HG02981 (cell line): ENCODE data around the gene IRX2.

Experiments
- ATAC-seq: cut with Tn5 transposase; IDR thresholded peaks from one replicate; pipeline ENCODE4 v1.9.1; 2021; ENCODE audit warnings: mild to moderate bottlenecking, moderate library complexity; ENCODE audit not compliant: unreplicated experiment

Gene IRX2

DNA sequence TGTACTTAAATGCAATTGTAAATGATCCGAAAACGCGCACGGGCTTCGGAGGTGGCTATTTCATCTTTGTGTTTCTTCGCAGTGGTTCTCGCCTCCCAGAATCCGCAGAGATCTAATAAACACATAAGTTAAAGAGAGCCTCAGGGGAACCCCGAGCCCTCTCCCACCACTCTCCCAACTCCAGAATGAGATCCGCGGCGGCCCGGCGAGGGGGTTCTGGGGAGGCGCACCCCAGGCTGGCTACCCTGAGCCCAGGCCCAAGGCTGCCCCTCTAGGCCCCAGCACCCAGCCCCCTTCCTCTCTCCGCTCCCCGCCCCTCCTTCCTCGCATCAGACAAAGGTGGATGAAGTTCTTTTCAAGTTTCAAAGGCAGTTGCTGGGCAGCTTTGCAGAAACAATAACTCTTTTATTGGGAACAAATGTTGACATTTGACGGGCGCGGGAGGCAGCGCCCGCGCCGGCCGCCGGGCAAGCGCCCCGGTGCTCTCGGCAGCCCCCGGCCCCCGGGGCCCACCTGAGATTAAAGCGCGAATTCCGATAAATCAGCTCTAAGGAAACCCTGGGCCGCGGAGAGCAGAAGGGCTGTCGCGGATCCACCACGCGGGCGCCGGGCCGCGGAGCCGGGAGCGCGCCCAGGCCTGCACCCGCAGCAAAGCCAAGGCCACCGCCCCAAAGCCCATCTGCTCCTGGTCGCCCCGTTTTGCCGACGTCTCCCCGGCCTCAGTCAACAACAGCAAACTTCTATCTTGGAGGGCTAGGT, 8.4 kb downstream of the IRX2 start:
- ATAC-seq, result no peak

- ATAC-seq, result no peak
Measured at GRCh38 chr5:2741956-2742355, 9.5 kb downstream of the IRX2 start.

DNA sequence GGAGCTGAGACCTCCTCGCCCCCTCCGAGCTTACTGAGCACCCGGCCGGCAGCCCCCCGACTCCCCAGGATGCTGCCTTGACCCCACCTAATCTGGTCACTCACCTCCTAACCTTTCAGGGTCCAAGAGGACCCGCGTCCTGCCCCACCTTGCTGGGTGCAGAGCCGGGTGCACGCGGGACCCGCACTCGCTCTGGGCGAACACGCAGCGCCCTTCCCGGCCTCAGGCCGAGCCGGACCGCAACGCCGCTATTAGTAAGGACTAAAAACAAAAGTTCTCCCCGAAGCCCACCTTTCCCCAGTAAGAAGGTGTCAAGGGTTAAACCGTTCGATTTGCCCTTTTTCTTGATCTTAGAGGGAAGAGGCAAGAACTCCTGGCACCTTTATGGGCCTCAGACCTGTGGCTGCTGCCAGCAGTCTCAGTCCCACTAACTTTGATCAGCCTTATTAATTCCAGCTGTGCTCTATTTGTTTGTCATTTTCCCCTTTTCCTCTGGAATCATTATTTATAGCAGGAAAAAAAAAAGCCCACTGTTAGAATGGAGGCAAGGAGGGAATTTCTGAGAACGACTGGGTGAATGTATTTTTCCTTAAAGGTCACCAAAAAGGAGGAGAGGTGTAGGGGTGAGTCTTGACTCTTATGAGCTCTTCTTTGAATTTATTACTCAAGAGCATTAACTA, 10.5 kb downstream of the IRX2 start:
- no peak for ATAC-seq

DNA sequence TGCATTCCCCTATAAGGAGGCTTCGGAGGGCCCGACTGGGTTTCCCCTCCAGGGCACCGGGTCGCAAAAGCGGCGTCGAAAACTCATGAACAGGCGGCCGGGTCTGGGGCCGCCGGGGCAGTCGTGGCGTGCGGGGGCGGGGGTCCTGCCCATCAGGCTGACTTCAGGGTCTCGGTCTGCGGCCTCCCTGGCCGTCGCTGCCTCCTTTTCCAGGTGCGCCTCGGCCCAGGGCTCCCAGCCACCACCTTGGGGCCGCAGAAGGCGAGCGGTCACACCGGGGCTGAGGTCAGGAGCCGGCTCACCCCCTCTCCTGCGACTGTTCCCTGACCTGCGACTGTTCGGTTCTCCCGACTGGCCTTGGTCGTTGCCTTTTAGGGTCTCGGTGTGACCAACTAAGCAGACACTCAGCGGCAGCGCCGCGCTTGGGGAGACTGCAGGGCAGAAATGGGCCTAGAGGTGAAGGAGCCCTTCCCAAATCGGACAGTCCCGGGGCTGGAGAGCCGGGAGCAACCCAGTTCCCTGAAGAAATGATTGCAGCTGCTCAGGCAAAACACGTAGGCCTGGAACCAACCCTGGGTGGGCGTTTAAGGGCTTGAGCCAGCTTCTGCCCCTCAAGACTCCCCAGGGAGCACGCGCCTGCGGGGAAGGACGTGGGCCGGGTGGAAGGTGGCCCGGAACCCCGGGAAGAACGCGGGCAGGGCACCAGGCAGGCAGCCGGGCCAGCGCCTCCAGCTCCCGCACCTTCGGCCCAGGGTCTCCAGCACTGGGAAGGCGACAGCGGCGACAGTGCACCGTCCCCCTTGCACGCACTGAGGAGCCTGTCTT, 11.2 kb downstream of the IRX2 start:
- ATAC-seq, result no peak

- no peak for ATAC-seq
Measured at GRCh38 chr5:2739360-2740050, 12.0 kb downstream of the IRX2 start.

DNA sequence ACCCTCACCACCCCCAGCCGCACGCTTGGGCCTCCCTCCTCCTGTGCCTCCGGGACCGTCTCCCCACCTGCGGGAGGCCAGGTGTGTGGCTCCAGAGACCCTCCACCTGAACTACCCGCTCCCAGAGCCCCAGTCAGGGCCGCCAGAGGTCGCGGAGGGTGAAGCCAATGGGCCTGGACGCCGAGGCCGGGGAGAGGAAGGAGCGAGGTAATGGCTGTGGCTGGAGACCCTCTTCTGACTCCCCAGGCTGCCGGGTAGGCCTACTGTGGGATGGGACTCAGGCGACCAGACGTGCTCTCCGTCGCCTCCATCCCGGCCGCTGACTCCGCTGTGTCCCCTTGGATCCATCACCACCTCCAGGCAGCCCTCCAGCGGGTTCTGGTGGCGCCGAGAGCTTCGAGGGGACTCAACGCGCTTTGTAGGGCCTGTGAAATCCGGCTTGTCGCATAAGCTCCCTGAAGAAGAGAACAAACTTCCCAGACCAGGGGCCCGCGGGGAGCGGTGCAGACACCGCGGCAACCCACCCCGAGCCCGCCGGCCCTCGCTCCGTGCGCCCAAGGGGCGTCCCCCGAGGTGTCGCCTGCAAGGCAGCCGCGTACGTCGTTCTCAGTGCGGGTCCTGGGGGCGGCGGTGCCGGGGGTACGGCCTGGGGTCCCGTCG, 12.6 kb downstream of the IRX2 start:
- no peak for ATAC-seq

DNA sequence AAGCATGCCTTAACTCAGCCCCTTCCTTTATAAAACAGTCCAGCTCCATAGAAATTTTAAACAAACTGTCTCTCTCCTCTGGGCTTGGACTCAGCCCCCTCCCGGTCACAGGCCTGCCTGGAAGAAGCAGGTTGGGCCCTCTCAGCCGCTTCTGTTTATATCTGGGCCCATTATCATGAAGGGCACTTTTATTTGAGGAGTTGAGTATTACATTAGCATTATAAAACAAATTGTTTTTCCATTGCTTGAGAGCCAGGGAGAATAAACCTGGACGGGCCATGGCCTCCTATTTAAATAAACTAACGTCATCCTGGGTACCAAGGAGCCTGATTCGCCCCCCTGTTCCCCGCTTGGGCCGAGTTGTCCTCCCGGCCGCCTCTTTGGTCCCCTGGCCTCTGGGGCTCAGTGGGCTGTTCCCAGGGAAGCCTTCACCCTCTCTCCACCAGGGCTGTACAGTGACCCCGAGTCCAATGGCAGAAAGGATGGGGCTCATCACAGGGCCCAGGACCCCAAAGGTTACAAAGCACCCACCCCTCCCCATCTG, 13.2 kb downstream of the IRX2 start:
- ATAC-seq, result no peak

DNA sequence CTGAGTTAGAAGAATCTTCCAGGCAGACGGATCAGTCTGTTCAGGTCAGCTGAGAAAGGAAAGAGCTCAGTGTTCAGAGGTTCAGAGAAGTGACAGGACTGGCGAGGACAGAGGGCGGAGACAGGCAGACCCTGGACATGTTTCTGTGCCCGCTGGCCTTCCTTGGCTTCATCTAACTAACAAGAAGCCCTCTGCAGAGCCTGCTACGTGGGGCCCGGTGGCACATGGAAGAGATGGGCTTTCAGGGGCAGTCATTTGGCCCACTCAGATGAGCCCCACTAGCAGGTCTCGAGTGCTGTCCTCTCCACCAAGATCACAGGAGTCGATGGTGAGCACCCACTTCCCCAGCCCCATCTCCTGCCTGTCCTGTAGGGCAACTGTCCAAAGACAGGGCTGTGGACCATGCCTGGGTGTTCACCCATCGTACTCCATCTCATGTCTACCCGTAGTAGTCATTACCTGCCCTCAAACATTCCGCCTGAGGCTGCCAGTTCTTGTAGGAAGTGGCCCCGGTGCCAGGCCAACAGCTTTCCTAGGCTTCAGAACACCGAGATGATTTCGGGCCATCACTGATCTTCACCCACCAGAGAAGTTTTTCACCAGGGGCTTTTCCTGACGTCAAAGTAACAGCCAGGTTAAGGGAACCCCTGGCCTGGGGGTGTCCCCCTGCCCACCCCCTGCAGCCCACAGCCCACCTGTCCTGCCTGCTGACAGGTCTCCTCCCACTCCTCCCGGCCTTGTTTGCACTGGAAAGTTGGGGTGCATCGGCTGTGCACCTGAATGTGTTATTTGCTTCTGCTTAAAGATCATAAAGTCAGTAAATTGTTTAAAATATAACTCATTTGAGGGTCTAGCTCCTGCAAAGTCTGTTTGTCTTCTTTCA, 14.0 kb downstream of the IRX2 start:
- ATAC-seq, result no peak

GRCh38 chr5:2736872-2737271, 14.6 kb downstream of the IRX2 start:
- ATAC-seq, result no peak

- no peak for ATAC-seq
Measured at GRCh38 chr5:2735996-2736395, 15.5 kb downstream of the IRX2 start.

DNA sequence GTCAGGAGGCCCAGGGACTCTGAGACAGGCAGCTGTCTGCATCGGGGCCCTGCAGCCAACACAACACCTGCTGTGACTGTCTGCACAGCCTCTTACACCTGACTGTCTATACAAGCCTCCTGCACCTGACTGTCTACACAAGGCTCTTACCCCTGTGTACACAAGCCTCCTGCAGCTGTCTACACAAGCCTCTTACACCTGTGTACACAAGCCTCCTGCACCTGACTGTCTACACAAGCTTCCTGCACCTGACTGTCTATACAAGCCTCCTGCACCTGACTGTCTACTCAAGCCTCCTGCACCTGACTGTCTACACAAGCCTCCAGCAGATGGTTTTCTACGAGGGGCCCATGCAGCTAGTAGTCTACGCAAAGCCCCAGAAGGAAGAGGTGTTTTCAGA, 18.6 kb downstream of the IRX2 start:
- no peak for ATAC-seq

DNA sequence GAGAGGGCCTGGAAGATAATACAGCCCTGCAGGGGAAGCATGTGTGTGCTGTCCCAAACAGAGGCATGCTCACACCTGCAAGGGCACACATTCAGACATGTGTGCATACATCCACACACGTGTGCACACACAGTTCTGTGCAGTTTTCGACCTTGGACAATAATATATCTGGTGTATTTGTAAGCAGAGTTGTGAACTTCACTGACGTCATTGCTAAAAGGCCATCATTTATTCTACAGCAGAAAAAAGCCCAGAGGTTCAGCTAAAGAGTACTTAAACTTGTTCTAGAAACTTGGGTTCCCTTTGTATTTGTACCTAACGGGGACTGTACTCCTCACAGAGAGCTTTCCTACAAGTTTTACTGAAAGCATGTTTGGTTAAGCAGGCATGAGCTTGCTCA, 19.5 kb downstream of the IRX2 start:
- ATAC-seq, result no peak

- ATAC-seq, result no peak
Measured at GRCh38 chr5:2729189-2729588, 22.3 kb downstream of the IRX2 start.

DNA sequence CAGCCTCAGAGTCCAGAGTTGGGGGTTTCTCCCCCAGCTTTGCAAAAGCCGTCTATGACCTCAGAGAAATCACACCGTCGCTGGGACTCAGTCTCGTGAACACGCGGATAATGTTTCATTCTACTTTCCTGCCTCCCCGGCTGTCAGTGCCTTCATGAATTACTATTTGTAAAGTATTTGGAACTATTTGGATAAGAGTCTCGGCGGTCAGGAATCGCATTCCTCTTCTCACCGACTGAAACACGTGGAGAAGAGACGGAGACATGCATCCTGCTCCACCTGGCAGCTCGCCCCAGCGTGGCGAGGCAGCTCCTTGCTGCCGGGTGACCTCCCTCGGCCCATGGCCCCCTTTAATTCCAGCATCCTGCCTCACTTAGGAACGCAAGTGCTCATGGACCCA, 23.9 kb downstream of the IRX2 start:
- no peak for ATAC-seq

- ATAC-seq, result no peak
Measured at GRCh38 chr5:2725980-2726765, 25.3 kb downstream of the IRX2 start.

DNA sequence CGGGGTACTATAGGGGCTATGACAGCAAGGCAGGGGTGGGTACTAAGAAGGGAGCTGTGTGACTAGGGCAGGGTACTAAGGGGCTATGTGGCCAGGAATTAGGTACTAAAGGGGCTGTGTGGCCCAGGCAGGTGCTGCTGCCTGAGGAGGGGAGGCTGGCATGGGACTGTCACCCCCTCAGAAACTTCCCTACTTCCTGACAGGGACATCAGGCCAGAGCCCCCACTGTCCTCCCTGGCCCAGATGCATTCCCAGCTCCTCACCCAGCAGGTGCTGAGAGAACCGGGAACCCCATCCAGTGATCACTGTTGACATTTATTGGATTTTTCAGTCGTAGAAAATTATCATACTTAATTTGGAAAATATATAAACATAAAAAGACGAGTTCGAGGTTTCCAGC, 26.6 kb downstream of the IRX2 start:
- ATAC-seq, result no peak

- no peak for ATAC-seq
Measured at GRCh38 chr5:2724031-2724581, 27.4 kb downstream of the IRX2 start.

DNA sequence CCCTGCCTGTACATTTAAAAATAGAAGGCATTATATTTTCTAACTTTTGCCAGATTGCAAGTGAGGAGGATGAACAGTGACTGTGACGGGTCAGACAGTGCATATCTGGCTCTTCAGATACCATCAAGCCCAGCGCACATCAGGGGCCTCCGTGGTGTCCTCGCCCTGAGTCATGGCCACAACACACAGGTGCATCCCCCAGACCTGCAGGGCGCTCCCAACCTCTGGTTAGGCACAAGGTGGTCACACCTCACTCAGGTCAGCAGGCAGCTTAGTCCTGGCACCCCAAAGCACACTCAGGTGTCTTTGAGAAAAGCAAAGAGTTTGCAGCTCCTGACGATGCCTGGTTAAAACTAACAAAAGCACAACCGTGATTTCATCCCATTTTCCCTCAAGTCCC, 28.6 kb downstream of the IRX2 start:
- no peak for ATAC-seq
